SH-SY5Y (cell line): ENCODE measurements around the gene CALML5.

Experiments used
- GATA2 ChIP-seq: IDR thresholded peaks from 2 replicates; pipeline ENCODE4 v1.6.1; 2011; ENCODE audit warnings: mild to moderate bottlenecking, low read depth, low read length
- GATA3 ChIP-seq: IDR thresholded peaks from 2 replicates; pipeline ENCODE4 v1.6.1; 2011; ENCODE audit warnings: low read depth, mild to moderate bottlenecking, low read length, moderate library complexity

The CALML5 gene

DNA sequence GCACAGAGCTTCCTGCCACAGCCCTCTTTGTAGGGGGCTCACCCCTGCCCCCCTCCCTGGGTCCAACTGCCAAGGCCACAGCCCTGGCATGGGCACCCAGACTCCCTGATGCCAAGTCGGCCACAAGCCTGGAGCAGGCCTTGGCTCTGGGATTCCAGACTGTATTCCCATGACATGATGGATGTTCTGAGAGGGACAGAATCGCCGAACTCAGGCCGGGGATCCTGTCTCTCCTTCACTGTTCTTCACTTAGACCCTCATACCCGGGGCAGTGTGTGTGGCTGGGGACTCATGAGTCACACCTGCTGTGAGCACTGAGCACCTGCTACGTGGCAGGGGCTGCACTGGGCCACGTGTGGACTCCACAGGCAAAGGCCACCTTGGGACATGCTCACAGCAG lies 7.9 kb downstream of the CALML5 start:
- TF ChIP-seq GATA3 (no peak), GATA2 (no peak)

DNA sequence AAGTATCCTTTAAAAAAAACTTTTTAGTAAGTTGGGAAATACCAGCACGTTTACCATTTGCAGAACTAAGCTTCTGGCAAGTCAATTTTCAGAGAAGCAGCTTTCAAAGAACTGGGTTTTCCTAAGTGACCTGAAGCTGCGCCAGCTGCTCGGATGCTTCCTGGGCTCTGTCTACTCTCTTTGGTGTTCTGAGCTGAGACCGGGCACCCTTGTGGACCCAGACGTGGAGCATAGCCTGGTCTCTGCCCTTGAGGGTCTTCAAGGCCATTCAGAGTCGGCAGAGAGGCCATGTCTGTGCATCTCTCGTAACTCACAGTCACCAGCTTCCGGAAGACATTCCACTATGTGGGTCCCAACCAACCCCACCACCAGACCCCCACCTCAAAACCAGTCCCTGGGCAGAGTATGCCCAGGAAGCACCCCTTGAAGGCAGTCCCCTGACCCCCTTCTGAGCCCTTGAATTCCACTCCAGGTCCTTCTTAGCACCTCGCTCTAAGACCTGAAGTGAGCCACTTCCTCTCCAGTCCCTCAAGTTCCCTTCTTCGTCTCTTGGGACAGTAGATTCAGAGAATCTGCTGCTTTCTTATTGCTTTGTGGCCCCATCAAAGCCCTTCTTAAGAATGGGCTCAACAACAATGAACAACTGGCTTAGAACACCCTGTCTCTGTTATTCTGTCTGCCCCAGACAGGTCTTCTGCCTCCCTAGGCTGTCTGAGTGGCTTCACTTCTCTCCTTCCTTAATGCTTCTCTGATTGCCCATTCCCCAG lies 8.5 kb downstream of the CALML5 start:
- TF ChIP-seq GATA3 = no peak
- no peak for TF ChIP-seq GATA2

- TF ChIP-seq GATA2 = no peak
- no peak for TF ChIP-seq GATA3
These were observed 9.3 kb downstream of the CALML5 start for GRCh38 chr10:5490032-5490431.

GRCh38 chr10:5488272-5489161 lies 10.9 kb downstream of the CALML5 start:
- no peak for TF ChIP-seq GATA3
- TF ChIP-seq GATA2 = no peak

- TF ChIP-seq GATA2 = no peak
- TF ChIP-seq GATA3 = no peak
These were observed 12.5 kb downstream of the CALML5 start for GRCh38 chr10:5486853-5487235.

DNA sequence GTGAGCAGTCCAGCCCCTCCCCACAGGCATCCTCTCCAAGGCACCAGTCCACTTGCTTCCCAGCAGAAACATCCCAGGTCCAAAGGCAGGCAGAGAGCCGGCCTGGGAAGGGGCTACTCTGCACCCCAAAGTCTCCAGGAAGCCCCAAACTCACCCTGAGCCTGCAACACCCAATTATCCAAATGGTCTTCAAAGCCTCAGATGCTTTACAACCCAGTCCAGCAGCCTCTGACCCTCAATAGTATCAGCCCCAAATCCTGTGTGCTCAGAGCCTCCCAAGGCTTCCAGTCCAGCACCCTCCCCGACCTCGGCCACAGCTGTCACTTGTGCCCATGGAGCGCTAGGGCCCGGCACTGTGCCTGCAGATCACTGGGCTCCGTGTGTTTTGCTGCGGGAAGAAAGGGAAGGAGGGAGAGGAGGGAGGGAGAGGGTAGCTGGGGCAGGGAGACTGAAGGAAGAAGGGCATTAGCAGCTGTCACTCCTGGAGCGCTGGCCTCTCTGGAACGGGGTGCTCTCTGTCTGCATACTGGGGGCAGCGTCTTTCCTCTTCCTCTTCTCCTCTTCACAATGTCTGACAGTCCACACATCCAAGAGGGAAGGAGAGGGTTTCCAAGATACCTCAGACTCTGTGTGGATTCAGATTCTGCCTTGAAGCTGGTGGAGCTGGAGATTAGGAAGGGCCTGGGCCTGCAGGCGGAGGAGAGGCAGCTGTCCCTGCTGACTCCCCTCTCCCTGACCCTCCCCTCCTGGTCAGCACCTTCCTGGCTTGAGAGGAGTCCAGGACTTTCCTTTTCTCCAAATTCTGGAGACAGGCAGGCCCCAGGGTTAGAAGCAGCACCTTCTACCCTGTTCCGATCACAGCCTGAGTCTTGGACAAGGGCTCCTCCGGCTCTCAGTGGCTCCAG lies 13.2 kb downstream of the CALML5 start:
- TF ChIP-seq GATA3 = no peak
- no peak for TF ChIP-seq GATA2

- TF ChIP-seq GATA2 = no peak
- TF ChIP-seq GATA3 = no peak
These were observed 14.1 kb downstream of the CALML5 start for GRCh38 chr10:5485290-5485689.

GRCh38 chr10:5484205-5484604 lies 15.2 kb downstream of the CALML5 start:
- TF ChIP-seq GATA2 = no peak
- no peak for TF ChIP-seq GATA3

GRCh38 chr10:5482016-5482415 lies 17.4 kb downstream of the CALML5 start:
- TF ChIP-seq GATA2 = no peak
- TF ChIP-seq GATA3 = no peak

DNA sequence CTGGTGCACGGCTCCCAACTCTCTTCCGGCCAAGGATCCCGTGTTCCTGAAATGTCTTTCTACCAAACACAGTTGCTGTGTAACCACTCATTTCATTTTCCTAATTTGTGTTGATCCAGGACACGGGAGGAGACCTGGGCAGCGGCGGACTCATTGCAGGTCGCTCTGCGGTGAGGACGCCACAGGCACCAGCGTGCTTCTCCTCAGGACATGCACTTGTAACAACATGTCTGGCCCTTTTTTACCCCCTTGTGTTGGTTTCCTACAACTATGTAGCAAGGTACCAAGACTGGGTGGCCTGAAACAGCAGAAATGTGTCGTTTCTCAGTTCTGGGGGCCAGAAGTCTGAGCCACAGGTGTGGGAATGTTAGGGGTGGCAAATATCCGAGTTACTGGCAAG lies 18.2 kb downstream of the CALML5 start:
- TF ChIP-seq GATA2 (no peak), GATA3 (no peak)

DNA sequence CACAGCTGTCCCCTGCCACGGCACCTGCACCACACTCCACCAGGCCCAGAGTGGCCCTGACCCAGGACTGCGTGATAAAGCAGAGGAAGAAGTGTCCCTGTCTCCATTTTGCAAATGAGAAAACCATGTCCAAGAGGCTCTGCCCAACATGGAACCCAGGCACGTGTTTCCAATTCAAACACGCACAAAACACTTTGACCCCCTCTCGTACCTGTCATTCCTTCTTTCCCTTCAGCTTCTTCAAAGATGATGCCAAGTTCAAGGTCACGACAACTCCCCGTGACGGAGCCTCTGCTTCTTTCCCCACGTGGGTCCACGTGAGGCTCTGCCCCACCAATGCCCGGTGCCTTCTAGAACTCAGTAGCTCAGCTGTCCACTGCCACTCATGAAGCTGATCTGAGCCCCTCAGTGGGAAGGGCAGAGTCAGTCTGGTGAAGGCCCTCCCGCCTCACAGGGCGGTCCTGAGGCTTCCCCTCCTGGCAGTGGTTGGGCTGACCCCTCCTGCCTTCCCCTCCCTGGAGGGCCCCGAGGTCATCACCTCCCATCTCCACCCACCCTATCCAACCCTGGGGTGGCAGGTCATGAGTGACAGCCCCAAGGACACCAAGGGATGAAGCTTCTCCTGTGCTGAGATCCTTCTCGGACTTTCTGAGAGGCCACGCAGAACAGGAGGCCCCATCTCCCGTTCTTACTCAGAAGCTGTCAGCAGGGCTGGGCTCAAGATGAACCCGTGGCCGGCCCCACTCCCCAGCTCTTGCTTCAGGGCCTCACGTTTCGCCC lies 19.0 kb downstream of the CALML5 start:
- TF ChIP-seq GATA2 = no peak
- no peak for TF ChIP-seq GATA3

GRCh38 chr10:5479481-5480161 lies 19.7 kb downstream of the CALML5 start:
- no peak for TF ChIP-seq GATA3
